Measurements from ENCODE around the gene LAMA2.

The LAMA2 gene, protein sequence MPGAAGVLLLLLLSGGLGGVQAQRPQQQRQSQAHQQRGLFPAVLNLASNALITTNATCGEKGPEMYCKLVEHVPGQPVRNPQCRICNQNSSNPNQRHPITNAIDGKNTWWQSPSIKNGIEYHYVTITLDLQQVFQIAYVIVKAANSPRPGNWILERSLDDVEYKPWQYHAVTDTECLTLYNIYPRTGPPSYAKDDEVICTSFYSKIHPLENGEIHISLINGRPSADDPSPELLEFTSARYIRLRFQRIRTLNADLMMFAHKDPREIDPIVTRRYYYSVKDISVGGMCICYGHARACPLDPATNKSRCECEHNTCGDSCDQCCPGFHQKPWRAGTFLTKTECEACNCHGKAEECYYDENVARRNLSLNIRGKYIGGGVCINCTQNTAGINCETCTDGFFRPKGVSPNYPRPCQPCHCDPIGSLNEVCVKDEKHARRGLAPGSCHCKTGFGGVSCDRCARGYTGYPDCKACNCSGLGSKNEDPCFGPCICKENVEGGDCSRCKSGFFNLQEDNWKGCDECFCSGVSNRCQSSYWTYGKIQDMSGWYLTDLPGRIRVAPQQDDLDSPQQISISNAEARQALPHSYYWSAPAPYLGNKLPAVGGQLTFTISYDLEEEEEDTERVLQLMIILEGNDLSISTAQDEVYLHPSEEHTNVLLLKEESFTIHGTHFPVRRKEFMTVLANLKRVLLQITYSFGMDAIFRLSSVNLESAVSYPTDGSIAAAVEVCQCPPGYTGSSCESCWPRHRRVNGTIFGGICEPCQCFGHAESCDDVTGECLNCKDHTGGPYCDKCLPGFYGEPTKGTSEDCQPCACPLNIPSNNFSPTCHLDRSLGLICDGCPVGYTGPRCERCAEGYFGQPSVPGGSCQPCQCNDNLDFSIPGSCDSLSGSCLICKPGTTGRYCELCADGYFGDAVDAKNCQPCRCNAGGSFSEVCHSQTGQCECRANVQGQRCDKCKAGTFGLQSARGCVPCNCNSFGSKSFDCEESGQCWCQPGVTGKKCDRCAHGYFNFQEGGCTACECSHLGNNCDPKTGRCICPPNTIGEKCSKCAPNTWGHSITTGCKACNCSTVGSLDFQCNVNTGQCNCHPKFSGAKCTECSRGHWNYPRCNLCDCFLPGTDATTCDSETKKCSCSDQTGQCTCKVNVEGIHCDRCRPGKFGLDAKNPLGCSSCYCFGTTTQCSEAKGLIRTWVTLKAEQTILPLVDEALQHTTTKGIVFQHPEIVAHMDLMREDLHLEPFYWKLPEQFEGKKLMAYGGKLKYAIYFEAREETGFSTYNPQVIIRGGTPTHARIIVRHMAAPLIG (N-terminal part only)

DNA sequence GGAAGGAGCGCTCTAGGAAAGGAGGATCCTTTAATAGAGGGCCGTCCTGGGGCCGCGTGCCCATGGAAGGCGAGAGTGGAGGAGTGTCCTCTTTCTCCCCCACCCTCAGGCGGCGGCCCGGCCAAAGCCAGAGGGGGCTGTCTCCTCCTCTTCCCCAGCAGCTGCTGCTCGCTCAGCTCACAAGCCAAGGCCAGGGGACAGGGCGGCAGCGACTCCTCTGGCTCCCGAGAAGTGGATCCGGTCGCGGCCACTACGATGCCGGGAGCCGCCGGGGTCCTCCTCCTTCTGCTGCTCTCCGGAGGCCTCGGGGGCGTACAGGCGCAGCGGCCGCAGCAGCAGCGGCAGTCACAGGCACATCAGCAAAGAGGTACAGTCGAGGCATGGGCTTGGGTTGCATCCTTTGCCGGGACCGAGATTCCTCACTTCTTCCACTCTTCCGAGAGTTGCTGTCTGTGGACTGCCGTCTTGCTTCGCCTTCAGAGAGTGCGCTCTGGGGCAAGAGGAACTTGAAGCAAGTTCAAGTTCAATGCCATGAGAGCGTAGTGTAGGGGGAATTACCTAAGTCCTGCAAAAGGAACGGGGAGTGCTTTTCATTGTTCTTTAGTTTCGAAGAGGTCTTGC is at the start of gene LAMA2:
TSS of gene LAMA2 (plus strand) at position 148 of the 621 bp plus-strand sequence. CDS start at position 256, 108 bp downstream.
- no peak within 1 kb of the TSS for H3K9ac ChIP-seq (ENCODE audit: low read length)
- no peak within 1 kb of the TSS for H3K4me3 ChIP-seq (ENCODE audit: low read length)
- no peaks in the 10 kb centered on the region for H4K20me1 ChIP-seq (ENCODE audit: insufficient read depth, low read length)

DNA sequence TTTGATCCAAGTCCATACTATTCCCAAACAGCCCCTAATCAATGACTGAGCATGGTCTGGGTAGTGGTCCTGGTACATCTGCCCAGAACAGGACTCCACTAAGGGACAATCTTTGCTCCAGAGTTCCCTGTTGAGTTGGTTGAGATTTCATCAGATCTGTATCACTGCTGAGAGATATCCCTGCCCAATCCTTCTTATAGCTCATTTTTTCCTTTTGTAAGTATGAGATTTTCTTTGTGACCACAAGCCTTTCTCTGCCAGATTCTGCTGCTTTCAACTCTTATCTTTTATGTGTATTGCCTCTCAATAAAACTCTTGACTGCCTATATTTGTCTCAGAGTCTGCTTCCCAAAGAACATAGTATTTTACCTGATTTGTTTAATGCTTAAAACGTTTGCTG is 46.2 kb upstream of the LAMA2 start:
- H3K79me2 ChIP-seq (ENCODE audit: low read length), result no peaks in the 10 kb centered on the region
- no peak overlapping the region for H3K27ac ChIP-seq (ENCODE audit: low read length)
- no peak overlapping the region for H2AFZ ChIP-seq (ENCODE audit: low read length)
- H4K20me1 ChIP-seq (ENCODE audit: insufficient read depth, low read length), result no peaks in the 10 kb centered on the region
- no peaks in the 10 kb centered on the region for H3K9me3 ChIP-seq (replicated peaks; ENCODE audit: insufficient read depth, low read length)
- TF ChIP-seq EZH2 (optimal IDR thresholded peaks at IDR 0.05; ENCODE audit: low read depth, low read length) (no peak), EZH2phosphoT487 (IDR thresholded peaks at IDR 0.05; ENCODE audit: low read length) (no peak)
- TF ChIP-seq, protein P1, sequence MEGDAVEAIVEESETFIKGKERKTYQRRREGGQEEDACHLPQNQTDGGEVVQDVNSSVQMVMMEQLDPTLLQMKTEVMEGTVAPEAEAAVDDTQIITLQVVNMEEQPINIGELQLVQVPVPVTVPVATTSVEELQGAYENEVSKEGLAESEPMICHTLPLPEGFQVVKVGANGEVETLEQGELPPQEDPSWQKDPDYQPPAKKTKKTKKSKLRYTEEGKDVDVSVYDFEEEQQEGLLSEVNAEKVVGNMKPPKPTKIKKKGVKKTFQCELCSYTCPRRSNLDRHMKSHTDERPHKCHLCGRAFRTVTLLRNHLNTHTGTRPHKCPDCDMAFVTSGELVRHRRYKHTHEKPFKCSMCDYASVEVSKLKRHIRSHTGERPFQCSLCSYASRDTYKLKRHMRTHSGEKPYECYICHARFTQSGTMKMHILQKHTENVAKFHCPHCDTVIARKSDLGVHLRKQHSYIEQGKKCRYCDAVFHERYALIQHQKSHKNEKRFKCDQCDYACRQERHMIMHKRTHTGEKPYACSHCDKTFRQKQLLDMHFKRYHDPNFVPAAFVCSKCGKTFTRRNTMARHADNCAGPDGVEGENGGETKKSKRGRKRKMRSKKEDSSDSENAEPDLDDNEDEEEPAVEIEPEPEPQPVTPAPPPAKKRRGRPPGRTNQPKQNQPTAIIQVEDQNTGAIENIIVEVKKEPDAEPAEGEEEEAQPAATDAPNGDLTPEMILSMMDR (IDR thresholded peaks at IDR 0.05; ENCODE audit: low read length), result no peak
- no peaks in the 10 kb centered on the region for H3K27me3 ChIP-seq (replicated peaks; ENCODE audit: insufficient read depth, low read length)
- no peak overlapping the region for H3K4me3 ChIP-seq (ENCODE audit: low read length)
- no peak for DNase-seq
- H3K4me1 ChIP-seq (ENCODE audit: low read length), result no peaks in the 10 kb centered on the region
- H3K9me2 ChIP-seq (replicated peaks; ENCODE audit: insufficient read depth, low read length), result no peaks in the 10 kb centered on the region
- H3F3A ChIP-seq (ENCODE audit: insufficient read depth, low read length), result no peaks in the 10 kb centered on the region
- no peaks in the 10 kb centered on the region for H3K36me3 ChIP-seq (replicated peaks; ENCODE audit: insufficient read depth, low read length)
- no peak overlapping the region for H3K9ac ChIP-seq (ENCODE audit: low read length)
- no peak overlapping the region for H3K4me2 ChIP-seq (ENCODE audit: low read depth, low read length)

More for the DNA sequence above, at the start of gene LAMA2:
- Histone ChIP-seq H3K79me2 (ENCODE audit: low read length) (no peaks in the 10 kb centered on the region), H3K36me3 (replicated peaks; ENCODE audit: insufficient read depth, low read length) (no peaks in the 10 kb centered on the region), H3K4me2 (ENCODE audit: low read depth, low read length) (no peak within 1 kb of the TSS), H3K27me3 (replicated peaks; ENCODE audit: insufficient read depth, low read length) (no peaks in the 10 kb centered on the region), H3F3A (ENCODE audit: insufficient read depth, low read length) (no peaks in the 10 kb centered on the region), H3K27ac (ENCODE audit: low read length) (no peak within 1 kb of the TSS), H3K9me2 (replicated peaks; ENCODE audit: insufficient read depth, low read length) (no peaks in the 10 kb centered on the region), H2AFZ (ENCODE audit: low read length) (0 out of 2 replicates have a peak within 1 kb of the TSS, but pooled peaks have one; percentile 15), H3K4me1 (ENCODE audit: low read length) (no peaks in the 10 kb centered on the region), H3K9me3 (replicated peaks; ENCODE audit: insufficient read depth, low read length) (no peaks in the 10 kb centered on the region)
- DNase-seq, result no peak
- no peak for TF ChIP-seq EZH2 (optimal IDR thresholded peaks at IDR 0.05; ENCODE audit: low read depth, low read length)
- TF ChIP-seq, protein P1 (IDR thresholded peaks at IDR 0.05; ENCODE audit: low read length), result no peak
- no peak for TF ChIP-seq EZH2phosphoT487 (IDR thresholded peaks at IDR 0.05; ENCODE audit: low read length)

DNA sequence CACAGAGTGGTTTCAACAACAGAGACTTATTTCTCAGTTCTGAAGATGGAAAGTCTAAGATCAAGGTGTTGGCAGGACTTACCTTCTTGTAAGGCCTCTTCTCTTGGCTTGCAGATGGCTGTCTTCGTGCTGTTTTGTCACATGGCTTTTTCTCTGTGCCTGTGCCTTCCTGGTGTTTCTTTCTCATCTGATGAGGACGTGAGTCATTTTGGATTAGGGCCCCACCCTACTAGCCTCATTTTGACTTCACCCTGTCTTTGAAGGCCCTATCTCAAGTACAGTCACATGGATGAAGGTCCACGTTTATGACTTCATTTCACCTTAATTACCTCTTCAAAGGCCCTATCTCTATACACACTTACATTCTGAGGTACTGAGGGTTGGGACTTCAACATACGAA is 41.4 kb upstream of the LAMA2 start:
- Histone ChIP-seq H3K9me2 (replicated peaks; ENCODE audit: insufficient read depth, low read length) (no peaks in the 10 kb centered on the region), H3K4me3 (ENCODE audit: low read length) (no peak overlapping the region), H3K36me3 (replicated peaks; ENCODE audit: insufficient read depth, low read length) (no peaks in the 10 kb centered on the region), H3K9ac (ENCODE audit: low read length) (no peak overlapping the region), H3K4me2 (ENCODE audit: low read depth, low read length) (no peak overlapping the region), H3K79me2 (ENCODE audit: low read length) (no peaks in the 10 kb centered on the region), H3F3A (ENCODE audit: insufficient read depth, low read length) (no peaks in the 10 kb centered on the region), H2AFZ (ENCODE audit: low read length) (no peak overlapping the region), H3K27me3 (replicated peaks; ENCODE audit: insufficient read depth, low read length) (no peaks in the 10 kb centered on the region), H3K9me3 (replicated peaks; ENCODE audit: insufficient read depth, low read length) (no peaks in the 10 kb centered on the region), H4K20me1 (ENCODE audit: insufficient read depth, low read length) (no peaks in the 10 kb centered on the region), H3K4me1 (ENCODE audit: low read length) (no peaks in the 10 kb centered on the region), H3K27ac (ENCODE audit: low read length) (no peak overlapping the region)
- no peak for DNase-seq
- TF ChIP-seq EZH2phosphoT487 (IDR thresholded peaks at IDR 0.05; ENCODE audit: low read length) (no peak), EZH2 (optimal IDR thresholded peaks at IDR 0.05; ENCODE audit: low read depth, low read length) (no peak)
- TF ChIP-seq, protein P1 (IDR thresholded peaks at IDR 0.05; ENCODE audit: low read length), result no peak
